ENCODE data around the gene FOXI1.

Gene FOXI1

GRCh38 chr5:170154297-170154696 lies 48.6 kb downstream of the FOXI1 start:
- H3K36me3 ChIP-seq (ENCODE audit: control insufficient read depth, insufficient read depth, low read length), result no peaks in the 10 kb centered on the region
- no peaks in the 10 kb centered on the region for H3K27me3 ChIP-seq (replicated peaks; ENCODE audit: control insufficient read depth, insufficient read depth, low read length)
- TF ChIP-seq CTCF (IDR thresholded peaks at IDR 0.05; ENCODE audit: insufficient read depth, low read length, poor library complexity, severe bottlenecking), result no peak
- H3K4me3 ChIP-seq (replicated peaks; ENCODE audit: low read depth, low read length), result no peak overlapping the region
- DNase-seq (ENCODE audit: extremely low read depth, insufficient read length), result no peak

GRCh38 chr5:170154744-170155143 lies 49.0 kb downstream of the FOXI1 start:
- H3K27me3 ChIP-seq (replicated peaks; ENCODE audit: control insufficient read depth, insufficient read depth, low read length), result no peaks in the 10 kb centered on the region
- peak; percentile 25 for DNase-seq (ENCODE audit: extremely low read depth, insufficient read length)
- TF ChIP-seq CTCF (IDR thresholded peaks at IDR 0.05; ENCODE audit: insufficient read depth, low read length, poor library complexity, severe bottlenecking), result no peak

GRCh38 chr5:170155771-170156170 lies 50.1 kb downstream of the FOXI1 start:
- no peak overlapping the region for H3K4me3 ChIP-seq (replicated peaks; ENCODE audit: low read depth, low read length)
- TF ChIP-seq CTCF (IDR thresholded peaks at IDR 0.05; ENCODE audit: insufficient read depth, low read length, poor library complexity, severe bottlenecking), result no peak
- H3K36me3 ChIP-seq (ENCODE audit: control insufficient read depth, insufficient read depth, low read length), result no peaks in the 10 kb centered on the region
- no peaks in the 10 kb centered on the region for H3K27me3 ChIP-seq (replicated peaks; ENCODE audit: control insufficient read depth, insufficient read depth, low read length)
- no peak for DNase-seq (ENCODE audit: extremely low read depth, insufficient read length)

More at GRCh38 chr5:170154744-170155143, 49.0 kb downstream of the FOXI1 start:
- Histone ChIP-seq H3K4me3 (replicated peaks; ENCODE audit: low read depth, low read length) (no peak overlapping the region), H3K36me3 (ENCODE audit: control insufficient read depth, insufficient read depth, low read length) (no peaks in the 10 kb centered on the region)

- Histone ChIP-seq H3K36me3 (ENCODE audit: control insufficient read depth, insufficient read depth, low read length) (no peaks in the 10 kb centered on the region), H3K4me3 (replicated peaks; ENCODE audit: low read depth, low read length) (no peak overlapping the region), H3K27me3 (replicated peaks; ENCODE audit: control insufficient read depth, insufficient read depth, low read length) (no peaks in the 10 kb centered on the region)
- DNase-seq (ENCODE audit: extremely low read depth, insufficient read length), result no peak
- no peak for TF ChIP-seq CTCF (IDR thresholded peaks at IDR 0.05; ENCODE audit: insufficient read depth, low read length, poor library complexity, severe bottlenecking)
These were observed 53.5 kb downstream of the FOXI1 start for GRCh38 chr5:170159101-170159698.
